Measurements from ENCODE around the gene LRRC46.

Gene LRRC46

GRCh38 chr17:47834756-47835155 lies 3.3 kb downstream of the LRRC46 start:
- no peak for DNase-seq

DNA sequence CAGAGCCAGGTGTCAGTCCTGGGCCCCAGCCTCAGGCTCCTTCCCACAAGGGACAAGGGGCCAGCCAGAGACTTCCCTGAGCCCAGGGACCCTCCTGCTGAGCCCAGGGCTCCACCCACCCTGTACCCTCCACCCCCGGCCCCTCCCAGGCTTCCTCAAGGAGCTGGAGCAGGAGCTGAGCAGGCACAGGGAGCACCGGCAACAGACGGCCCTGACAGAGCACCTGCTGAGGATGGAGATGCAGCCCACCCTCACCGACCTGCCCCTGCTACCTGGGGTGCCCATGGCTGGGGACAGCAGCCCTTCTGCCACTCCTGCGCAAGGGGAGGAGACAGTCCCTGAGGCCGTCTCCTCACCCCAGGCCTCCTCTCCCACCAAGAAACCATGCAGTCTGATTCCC lies 5.1 kb downstream of the LRRC46 start:
- DNase-seq = no peak

DNA sequence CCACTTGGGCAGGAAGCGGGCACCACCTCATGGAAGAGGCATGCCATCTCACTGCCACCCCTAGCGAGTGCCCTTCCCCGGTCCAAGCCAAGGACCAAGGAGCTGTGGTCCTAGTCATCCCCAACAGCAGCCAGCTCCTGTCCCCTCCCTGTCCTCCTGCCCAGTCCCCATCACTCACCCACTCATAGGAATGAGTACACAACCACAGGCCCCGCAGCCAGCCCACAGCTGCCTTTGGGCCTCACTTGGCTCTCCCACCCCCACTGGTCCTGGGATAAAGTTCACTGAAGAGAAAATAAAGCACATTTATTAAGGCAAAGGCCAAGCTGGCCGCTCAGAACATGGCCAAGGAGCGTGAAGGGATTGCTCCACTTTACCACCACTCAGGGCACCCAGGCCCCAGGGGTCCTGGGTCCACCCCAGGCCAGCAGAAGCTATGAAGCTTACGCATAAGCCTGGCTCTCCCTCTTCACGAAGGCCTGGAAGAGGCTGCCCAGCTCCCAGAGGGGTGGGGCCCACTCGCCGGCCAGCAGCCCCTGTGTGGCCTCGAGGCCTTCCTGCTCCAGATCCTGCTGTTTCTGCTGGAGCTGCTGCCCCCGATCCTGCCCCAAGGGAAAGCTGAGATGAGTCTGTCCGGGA lies 6.0 kb downstream of the LRRC46 start:
- no peak for DNase-seq

GRCh38 chr17:47838636-47839035 lies 7.2 kb downstream of the LRRC46 start:
- DNase-seq = no peak

DNA sequence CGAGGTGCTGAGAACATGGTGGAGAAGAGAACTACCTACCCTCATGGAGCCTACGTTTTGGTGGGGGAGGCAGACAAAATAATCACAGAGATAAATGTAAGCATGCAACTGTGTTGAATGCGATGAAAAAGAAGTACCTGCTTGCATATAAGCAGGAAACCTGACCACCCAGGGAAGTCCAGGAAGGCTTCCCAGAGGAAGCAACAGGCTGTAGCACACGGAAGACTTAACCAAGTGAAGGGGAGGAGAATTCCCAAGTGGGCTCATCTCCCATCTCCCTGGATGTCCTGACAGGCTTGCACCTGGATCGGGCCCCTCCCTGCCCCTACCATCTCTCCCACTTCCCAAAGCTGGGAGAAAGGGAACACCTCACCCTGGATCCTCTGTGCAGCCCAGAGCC lies 7.6 kb downstream of the LRRC46 start:
- DNase-seq = no peak

DNA sequence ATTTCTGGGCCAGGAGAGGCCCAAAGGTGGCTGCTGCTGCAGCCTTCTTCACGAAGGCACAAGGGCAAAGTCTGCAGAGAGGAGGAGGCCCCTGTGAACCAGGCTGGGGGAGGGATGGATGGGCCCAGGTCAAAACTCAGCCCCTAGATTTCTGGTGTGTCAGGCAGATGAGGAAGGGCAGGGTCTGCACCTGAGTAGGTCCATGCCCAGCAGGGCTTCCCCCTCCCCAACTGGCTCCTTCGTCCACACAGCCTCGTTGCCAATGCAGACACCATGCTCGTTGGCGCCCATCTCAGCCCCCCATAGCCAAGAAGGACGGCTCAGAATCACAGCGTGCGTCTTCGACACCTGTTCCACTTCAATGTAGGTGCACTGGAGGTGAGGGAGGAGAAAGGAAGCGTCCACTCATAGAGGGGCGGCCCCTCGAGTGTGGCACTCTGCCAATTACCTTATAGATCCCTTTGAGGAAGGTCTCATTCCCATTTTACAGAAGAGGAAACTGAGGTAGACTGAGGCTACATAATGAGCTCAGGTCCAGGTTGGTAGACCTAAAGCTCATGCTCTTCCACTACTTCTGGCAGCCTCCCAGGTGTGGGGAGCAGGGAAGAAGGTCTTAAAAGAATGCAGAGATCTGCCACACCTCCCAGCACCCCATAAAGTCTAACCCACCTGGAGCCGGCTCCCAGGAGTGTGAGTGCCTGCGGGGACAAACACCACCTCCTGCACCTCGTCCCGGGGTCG lies 8.7 kb downstream of the LRRC46 start:
- DNase-seq = no peak

DNA sequence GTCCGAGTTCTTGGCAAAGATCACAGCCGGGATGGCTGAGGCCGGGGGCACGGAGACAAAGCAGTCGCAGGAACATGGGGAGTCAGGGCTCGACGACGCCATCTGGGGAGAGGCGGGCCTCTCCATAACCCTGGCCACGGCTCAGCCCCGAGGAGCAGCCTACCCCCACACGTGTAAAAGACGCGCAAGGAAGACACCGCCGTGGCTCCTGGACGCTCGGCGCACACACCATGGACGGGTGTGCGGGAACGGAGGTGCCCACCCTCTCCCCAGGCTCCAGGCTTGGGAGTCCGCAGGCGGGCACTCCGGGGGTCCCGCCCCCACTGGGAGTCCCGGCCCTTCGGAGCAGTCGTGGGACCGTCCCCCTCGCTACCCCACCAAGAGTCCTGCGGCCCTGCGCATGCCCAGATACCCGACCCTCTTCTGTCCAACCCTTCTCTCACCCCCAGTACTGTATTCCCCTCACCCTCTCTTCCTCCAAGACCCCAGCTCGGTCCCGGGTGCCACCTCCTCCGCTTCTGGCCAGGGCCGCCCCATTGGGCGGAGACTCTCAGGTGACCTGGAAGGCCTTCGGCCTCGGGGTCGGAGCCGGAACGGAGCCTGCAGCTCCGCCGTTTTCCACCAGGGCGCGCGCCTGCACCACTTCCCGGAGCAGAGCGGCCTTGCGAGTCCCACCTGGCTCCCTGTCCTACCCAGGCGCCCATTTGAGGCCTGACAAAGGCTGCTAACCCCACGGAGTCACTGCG lies 9.4 kb downstream of the LRRC46 start, which contains the start of gene SCRN2:
SCRN2 (minus strand) TSS at position 532 of the 746 bp plus-strand sequence; CDS start at position 102, 430 bp downstream.
- peak; percentile 35 for DNase-seq

DNA sequence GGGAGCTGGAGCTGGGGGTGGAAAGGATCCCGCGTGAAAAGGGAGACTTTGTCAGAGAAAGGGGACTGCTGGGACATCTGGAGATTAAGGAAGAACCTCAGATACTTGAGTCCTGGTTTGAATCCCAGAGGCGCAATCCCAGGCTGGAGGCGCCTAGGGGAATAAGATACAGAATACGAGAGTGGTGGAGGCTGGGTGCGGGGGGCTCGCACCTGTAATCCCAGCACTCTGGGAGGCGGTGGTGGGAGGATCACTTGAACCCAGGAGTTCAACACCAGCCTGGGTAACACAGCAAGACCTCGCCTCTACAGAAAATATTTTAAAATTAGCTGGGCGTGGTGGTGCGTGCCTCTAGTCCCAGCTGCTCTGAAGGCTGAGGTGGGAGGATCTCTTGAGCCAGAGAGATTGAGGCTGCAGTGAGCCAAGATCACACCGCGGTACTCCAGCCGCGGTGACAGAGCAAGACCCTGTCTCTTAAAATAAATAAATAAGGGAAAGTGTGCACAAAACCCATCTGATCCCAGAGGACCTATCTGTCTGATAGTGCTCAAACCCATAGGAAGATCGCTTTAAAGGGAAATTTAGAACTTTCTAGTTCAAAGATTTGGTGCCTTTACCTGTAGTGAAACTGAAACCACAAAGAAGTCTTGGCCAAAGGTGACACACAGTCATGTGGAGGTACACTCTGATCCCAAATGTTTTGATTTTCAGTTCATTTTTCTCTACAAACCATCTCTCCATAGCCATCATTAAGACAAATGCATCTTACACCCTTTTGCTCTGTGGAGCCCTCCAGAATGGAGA lies 10.2 kb downstream of the LRRC46 start:
- DNase-seq = no peak

DNA sequence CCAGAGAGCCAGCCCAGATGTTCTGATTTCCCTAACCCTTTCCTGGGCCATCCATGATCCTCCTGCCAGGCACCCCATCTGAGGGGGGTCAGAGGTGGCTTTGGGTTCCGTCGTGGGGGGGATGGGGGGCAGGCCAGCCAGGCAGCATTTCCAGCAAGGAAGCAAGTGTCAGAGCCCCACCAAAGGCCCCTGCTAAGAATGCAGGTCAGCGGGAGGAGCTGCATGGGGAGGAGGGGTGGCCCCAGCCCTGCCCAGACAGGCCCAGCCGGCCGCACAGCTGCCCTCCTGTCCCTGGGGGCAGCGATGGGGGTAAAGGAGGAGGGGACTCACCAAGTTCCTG lies 11.9 kb downstream of the LRRC46 start:
- no peak for DNase-seq

DNA sequence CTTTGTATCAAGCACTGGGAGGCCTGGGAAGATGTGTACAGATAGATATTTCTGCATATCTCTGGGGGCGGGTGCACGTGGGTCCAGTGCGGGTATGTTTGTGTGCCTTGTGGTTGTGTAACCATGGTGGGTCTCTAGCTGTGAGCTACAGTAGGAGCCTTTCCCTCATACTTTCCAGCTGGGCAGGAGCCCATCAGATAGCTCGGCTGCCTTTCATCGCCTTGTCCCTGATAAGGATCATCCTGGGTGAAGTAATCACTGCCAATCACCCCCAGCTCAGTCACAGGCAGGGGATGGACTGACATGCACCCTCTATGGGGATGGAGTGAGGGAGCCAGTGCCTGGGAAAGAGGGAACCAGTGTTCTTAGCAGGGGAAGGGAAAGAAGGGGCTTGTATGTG lies 12.8 kb downstream of the LRRC46 start:
- DNase-seq = no peak

GRCh38 chr17:47844814-47845715 lies 13.6 kb downstream of the LRRC46 start:
- DNase-seq = no peak

- no peak for DNase-seq
These were observed 14.2 kb downstream of the LRRC46 start for GRCh38 chr17:47845716-47846075.

GRCh38 chr17:47846716-47847340 lies 15.4 kb downstream of the LRRC46 start:
- DNase-seq = no peak

GRCh38 chr17:47847341-47848197 lies 16.1 kb downstream of the LRRC46 start:
- DNase-seq = no peak

DNA sequence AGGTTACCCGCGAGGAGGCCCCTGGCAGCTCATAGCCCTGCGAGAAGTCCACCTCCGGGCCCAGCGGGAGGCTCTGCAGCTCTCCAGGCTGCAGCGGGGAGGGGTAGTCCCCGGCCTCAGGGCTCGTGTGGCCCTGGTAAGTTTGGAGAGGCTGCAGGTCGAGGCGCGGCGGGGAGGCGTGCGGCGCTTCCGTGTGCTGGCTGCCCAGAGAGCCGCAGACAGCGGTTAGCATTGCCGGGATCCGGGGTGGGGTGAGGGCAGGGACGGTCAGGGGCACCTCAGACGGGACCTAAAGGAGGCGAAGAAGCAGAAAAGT lies 16.7 kb downstream of the LRRC46 start:
- no peak for DNase-seq

DNA sequence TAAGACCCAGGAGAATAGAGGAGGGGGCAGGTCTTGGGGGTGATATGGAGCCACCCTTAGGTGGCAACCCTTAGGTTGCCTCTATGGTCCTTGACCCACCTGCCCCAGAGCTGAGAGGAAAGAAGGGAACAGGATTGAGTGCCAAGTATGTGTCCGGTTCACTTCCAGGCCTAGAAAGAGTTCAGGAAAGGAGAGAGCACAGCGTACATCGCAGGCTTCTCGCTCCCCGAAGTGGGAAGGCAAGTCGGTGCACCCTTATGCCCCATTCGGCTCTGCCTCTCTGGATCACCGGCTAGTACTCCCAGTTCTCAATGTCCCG lies 18.9 kb downstream of the LRRC46 start:
- no peak for DNase-seq

DNA sequence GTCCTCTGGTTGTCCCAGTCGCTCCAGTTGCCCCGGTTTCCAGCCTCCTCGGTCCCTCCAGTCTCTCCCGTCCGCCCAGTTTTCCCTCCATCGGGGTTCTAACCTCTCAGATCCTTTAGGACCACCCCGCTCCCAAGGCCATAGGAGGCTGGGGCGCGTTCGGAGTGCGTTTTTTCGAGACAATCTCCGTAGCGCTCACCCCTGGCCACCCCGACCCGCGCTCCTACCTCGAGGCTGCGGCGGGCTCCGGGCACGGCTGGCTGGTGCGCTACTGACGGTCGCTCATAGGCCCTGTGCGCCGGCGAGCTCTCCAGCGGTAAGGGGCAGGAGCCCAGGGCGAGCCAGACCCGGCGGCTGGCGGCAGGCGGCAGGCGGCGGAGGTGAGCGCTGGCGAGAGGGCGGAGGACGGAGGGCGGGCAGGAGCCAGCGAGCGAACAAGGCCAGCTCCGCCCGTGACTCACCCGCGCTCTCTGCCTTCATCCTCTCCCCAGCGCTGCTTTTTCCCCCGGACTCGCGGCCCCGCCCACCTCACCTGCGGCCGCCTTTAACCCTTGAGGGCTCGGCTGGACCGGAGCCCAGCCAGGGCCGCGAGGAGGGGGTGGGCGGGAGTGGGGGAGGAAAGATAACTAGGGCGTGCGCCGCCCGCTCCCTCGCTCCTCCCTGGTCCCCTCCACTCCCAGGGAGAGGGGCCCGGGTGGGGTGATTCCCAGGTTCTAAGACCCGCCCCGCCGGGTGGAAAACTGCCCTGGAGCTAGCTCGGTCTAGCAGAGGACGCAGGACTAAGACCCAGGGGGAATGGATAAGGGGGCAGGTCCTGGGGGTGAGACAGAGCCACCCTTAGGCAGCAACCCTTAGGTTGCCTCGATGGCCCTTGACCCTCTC lies 19.5 kb downstream of the LRRC46 start, which contains the start of gene SP6:
SP6 (minus strand) TSS at position 472 of the 882 bp plus-strand sequence. CDS start 2,734 bp downstream, outside the sequence.
- peak; percentile 29 for DNase-seq

DNA sequence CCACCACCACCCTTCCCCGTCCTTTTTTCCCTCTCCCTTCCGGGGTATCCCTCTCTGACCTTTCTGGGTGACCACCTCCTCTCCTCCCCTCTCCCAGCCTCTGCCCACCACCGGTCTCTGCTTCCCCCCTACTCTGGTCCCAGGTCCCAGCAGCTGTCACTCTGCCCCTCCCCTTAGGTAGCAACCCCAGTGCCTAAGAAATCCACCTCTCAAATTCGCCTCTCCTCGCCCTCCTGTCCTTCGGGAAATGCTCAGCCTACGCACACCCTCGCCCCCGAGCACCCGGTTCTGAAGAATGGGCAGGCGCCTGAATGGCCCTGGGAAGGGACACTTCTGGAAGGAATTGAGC lies 20.3 kb downstream of the LRRC46 start:
- no peak for DNase-seq

- no peak for DNase-seq
These were observed 20.9 kb downstream of the LRRC46 start for GRCh38 chr17:47852113-47852949.
